GM18868 (cell line): ENCODE measurements around the gene STMN1.

Experiments used
- ATAC-seq: cut with Tn5 transposase; IDR thresholded peaks from one replicate; pipeline ENCODE4 v1.9.1; 2021; ENCODE audit warnings: mild to moderate bottlenecking, moderate library complexity; ENCODE audit not compliant: unreplicated experiment

The STMN1 gene

DNA sequence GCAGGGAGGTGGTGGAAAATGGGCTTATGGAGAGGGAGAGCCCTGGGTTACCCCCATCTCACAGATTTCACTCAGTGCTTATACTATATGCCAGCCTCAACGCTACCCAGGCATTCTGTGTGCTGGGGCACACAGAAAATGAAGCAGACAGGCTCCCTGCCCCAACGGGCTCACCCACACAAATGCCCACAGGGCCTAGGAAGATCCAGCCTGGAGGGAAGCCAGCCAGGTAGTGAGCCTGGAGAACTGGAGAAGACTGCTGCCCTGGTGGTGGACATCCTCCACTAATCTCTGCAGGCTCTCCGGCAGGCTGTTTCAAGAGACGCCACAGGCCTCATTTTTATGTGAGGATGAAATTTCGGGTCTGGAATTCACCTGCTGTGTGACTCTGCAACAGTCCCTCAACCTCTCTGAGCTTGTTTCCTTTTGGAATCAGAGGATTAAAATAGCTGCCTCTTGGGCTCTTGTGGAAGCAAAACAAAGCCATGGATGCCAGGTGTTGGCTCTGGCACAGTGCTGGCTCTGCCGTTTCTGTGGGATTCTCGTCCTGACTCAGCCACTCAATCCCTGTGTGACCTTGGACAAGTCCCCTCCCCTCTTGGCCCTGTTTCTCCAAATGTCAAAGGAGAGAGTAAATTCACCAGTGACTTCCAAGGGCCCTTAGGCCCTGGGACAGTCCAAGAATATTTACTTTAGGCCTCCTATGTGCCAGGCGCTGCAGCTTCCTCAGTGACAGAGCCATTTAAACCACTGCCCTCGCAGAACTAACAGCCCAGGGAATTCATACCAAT is 34.3 kb downstream of the STMN1 start:
- ATAC-seq: no peak

DNA sequence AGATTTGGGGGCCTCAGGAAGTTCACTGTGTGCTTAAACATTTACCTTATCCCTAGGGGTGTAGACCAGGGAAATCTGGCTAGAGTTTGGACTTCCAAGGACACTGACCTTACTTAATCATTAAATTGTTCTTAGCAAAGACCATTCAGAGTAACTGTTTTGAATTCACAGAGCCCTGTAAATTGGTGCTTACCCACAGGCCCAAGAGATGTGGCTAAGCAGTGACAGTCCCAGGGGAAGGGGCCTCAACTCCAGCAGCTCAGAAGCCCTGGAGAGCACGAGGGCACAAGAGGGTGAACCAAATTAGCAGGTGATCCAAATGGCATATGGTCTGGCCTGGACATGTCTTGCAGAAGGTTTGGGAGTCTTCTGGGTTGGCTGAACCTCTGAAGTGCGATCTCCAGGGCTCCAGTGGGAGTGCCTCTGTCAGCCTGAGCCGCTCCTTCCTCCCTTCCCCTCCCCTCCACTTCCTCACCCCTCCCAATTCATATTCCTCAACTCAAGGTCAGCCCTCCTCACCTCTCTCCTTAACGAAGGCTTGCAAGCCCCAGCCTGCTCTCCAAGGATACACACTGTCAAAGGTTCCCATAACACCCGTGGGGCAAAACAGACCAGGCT is 35.0 kb downstream of the STMN1 start:
- ATAC-seq: no peak

DNA sequence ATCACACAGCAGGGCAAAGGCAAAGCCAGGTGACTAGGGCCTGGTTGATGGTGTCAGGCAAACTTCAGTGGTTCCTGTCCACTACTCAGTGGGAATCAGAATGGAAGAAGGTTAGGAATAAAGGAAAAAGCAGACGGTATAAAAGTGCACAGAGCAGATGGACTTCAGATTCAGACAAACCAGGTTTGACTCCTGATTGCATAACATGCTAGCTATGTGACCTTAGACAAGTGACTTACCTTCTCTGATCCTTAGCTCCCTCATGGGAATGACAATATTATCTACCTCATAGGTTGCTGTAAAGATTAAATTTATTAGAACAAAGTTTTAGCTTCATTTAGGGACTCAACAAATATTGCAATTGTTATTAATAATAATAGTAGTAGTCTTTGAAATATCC is 35.6 kb downstream of the STMN1 start:
- no peak for ATAC-seq

DNA sequence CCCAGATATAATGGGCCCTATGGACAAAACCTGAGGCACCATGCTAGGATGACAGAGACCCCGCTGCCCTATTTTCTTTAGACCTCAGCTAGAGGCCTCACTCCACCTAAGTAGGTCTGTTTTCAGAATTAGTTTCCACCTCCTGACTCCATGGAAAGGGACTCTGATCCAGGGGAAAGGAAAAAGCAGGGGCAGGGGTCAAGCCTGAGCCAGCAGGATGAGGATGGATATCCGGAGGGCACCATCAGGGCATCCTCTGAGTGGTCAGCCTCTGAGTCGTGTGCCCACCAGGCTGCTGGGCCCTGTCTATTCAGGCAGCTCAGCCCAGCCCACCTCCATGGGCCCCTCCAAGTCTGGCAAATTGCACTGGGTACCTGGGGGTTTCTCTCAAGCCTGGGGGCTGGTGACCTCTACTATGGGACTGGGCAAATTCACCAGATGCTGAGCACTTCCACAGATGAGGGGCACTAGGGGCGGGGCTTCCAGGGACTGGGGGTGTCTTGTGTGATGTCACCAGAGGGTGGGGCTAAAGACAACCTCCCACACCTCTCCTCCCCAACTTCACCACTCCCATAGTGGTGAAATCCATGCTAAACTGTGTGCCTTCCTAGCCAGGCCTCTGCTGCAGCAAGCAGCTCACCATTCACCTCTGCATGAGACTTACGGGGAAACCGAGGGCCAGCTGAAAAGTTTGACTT is 36.2 kb downstream of the STMN1 start:
- ATAC-seq: no peak

DNA sequence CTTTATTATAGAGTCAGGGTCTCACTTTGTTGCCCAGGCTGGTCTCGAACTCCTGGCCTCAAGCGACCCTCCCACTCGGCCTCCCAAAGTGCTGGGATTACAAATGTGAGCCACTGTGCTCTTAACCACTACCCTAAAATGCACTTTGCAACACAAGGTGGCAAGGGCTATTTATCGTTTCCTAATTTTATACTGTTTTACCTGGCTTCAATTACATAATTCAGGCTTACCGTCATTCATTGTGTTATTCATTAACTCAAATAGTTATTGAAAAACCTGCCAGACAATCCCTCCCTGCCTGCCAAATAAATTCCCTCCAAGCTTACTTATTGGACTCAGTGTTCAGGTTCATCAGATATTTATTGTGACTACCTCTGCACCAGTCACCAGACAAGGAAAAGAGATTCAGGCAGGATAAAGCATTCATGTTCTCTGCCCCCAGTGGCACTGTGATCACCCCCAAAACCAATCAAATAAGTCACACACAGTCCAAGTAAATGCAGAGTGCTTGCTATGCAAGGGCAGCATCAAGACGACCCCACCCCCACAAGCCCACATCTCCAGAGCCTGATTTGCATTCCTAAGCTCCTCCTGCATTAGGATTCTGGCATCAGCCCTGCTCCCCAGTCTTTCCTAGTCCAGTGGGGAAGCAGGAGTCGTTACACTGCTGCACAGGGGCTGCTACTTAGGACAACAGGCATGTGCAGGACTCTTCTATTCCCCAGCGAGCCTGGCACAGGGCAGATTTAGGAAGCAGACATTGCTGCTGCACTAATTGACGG is 38.8 kb downstream of the STMN1 start:
- no peak for ATAC-seq

DNA sequence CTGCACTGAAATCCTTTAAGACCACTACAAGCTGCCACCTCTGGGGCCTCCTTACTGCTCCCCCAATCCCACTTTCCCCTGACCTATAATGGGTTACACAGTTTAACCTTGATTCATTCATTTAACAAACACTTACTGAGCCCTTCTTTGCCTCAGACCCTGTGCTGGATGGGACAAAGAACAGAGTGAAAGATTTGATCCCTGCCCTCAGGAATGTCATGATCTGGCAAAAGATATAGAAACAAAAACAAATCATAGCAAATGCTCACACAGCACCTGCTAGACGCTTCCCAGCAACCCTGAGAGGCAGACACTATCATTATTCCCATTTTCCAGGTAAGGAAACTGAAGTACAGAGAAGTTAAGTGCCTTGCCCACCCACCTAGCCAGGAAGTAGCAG is 39.9 kb downstream of the STMN1 start:
- no peak for ATAC-seq

DNA sequence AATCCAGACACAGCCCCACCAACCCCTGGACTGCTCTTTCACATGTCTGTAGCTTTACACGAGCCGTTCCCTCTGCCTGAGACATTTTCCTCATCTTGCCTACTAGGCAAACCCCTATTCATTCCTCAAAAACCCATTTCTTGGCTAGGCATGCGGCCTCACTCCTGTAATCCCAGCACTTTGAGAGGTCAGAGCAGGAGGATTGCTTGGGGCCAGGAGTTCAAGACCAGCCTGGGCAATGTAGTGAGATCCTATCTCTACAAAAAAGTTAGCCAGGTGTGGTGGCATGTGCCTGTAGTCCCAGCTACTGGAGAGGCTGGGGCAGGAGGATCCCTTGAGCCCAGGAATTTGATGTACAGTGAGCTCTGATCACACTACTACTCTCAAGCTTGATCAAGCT is 41.8 kb downstream of the STMN1 start:
- no peak for ATAC-seq

DNA sequence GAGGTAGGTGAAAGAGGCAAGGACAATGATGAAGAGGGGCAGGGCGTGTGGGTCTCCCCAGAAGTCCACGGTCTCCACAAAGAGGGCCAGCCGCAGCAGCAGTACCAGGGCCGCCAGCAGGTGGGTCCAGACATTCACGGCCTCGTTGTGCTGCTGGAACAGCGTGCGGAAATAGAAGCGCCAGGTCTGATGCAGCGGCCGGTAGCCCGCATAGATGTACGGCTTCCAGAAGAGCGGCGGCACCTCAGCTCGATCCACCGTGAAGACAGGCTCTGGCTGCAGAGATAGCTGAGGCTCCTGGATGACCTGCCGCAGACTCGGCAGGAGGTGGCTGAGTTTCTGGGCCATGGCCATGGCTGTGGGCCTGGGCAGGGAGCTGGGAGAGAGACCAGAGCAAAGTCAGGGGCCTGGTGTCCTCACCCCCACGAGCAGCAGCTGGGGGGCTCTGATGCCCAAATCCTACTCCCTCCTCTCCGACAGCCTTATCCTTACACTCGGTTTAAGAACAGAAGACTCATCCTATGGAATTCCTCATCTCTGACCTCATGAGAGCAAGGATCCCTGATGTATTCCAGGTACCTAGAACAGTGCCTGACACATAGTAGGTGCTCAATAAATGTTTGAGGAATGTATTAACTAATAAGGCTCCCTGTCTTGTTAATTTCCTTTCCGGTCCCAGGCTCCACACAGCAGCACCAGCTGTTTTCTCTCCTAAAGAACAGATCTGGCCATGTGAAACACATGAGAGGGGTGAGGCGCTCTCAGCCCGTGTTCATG is 42.5 kb downstream of the STMN1 start:
- ATAC-seq: no peak

DNA sequence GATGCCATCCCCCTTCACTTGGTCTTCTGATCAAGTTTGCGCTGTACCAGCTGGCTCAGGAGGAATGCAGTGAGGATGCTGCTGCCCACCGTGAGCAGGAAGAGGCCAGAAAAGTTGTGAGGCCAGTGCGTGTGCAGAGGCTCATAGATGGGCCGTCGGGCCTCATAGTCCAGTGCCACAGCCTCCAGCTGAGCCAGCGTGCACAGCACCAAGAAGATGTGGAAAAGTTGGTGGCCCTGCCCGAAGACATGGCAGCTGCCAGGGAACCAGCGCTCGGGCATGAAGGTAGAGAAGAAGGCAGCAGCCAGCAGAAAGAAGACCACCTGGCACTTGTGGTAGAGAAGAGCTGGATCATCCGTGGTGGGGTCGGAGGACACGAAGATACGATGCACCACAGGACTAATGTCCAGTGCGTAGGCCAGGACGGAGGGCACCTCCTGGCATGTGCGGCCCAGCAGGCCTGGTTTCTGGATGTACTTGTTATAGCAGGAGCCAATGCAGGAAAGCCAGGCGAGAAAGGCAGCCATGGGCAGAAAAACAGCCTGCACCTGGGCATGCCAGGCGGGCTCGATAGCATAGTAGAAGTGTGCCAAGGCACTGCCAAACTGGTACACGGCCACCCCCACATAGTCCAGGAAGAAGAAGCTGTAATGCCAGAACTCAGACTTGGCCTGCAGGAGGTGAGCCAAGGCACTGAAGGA is 43.3 kb downstream of the STMN1 start:
- no peak for ATAC-seq

DNA sequence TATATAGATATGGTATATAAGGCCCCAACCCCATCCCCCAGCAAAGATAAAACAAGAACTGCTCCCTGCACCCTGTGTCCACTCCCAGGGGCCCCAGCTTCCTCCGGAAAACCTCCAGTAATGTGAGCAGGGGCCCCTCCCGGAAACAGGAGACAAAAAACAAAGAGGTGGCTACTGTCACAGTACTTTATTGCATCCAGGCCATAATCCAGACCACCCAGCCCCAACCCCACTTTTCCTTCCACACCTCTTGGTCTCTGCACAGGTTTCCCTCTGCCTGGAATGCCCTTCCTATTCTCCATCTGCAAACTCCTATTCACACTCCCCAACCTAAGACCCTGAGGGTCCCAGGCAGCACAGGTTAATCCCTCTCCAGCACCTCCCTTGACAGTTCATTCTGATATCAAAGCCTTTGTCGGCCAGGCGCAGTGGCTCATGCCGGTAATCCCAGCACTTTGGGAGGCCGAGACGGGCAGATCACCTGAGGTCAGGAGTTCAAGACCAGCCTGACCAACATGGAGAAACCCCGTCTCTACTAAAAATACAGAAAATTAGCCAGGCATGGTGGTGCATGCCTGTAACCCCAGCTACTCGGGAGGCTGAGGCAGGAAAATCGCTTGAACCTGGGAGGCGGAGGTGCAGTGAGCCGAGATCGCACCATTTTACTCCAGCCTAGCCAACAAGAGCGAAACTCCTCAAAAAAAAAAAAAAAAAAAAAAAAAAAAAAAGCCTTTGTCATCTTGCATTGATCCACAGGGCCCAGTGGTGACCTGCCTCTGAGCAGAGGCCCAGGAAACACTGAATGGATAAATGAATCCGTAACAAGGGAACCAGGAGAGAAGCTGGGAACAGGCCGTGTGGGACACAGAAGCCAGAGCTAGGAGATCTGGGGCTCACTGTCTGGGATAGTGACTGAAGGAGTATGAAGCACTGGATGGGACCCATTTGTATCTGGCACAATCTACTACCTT is 44.6 kb downstream of the STMN1 start:
- no peak for ATAC-seq

DNA sequence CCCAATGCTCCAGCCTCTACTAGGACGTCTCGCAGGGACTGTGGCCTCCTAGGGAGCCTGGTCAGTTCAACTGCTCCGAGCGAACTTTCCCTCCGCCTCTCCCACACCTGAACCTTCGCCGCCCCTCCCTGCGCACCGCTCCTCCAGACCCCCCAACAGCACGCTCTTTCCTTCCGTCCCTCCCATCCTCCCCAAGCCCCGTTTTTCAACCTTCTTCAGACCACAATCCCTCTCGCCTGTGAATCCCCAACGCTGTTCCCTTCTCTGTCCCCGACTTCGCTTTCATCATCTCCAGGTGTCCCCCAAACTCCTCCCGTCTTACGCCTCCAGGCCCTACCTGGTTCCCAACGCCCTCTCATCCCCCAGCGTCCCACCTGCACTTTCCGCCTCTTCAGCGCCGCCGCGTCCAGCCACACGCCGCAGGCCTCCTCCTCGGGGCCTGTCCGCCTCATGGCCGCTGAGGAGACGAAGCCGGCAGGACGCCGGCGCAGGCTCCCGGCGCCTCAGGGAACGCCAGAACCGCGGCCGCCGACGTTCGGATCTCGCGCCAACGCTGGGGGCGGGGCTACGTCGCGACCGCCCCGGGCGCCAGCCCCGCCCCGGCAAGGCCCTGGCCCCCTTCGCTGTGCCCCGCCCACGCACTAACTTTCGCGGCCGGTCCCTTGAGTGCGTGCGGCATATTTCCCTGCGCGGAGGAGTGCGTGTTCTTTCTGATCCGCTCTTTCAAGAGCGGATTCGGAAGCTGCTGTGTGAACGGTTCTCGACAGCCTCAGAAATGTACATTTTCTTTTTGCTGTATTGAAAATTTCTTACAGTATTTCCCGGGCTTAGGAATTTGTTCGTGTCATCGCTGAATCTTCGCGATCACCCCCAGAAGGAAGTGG is 47.1 kb downstream of the STMN1 start, which contains the start of gene AUNIP:
TSS of gene AUNIP (minus strand) at position 552 of the 884 bp plus-strand sequence. CDS start at position 452, 100 bp downstream.
- ATAC-seq: peak; percentile 81

DNA sequence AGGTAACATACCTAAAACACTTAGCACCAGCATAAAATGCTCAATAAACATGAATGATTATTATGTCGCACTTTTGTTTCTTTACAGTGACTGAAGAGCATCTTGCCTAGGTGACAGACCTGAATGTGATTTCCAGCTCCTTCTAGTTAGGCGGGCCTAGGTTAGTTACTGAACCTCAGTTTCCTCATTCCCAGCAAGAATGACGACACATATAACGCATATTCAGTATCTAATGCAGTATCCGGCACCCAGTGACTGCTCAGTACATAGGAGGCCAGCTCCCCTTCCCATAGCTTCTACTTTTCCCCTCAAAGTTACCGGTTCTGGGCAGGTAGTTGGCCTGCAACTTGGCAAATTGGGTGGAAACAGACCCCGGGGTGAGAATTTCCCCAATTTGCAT is 47.7 kb downstream of the STMN1 start:
- no peak for ATAC-seq

DNA sequence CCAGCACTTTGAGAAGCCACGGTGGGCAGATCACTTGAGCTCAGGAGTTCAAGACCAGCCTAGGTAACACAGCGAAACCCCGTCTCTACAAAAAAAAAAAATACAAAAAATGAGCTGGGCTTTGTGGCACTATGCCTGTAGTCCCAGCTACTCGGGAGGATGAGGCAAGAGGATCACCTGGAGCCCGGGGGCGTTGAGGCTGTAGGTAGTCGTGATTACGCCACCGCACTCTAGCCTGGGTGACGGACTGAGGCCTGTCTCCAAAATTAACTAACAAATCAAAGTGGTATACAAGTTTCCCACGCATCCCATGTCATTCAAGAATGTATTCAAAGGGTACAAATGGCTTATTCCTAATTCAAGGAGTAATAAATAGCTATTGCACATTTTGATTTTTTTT is 49.4 kb downstream of the STMN1 start:
- no peak for ATAC-seq

DNA sequence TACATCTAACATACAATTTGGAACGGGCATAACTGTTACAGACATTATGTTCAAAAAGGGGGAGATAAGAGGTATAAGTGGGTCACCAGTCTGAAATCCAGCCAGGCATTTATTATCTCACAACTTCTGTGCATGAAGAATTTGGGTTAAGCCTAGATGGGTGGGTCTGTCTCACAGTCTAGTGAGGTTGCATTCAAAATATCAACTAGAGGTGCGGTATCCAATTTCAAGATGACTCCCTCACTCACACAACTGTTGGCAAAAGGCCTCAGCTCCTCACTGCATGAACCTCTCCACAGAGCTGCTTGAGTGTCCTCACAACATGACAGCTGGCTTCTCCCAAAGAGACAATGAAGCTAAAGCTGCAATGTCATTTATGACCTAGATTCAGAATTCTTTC is 51.7 kb downstream of the STMN1 start:
- no peak for ATAC-seq
